Adrenal gland (tissue), 12 donors: Measurements from ENCODE around the gene SLC44A4. TPM values are rescaled to one million over a fixed set of nuclear protein-coding genes. Genes with fewer than 3 reads are reported as not detected.
"Not testable (repeated sequence)": the region's sequence is repeated elsewhere in the genome, so short reads cannot be mapped to it uniquely, and the experiment has no call there.

Experiments
- DNase-seq, 7 donors: peaks; one replicate each; pipeline ENCODE4 v3.0.0-alpha.2; 2019 to 2020
- H3K27ac ChIP-seq, 5 donors: fragments of 200-600 bp; sonication (generic) in 4 of 5; 1 replicate in 3 of 5; 2 replicates in 2 of 5; pipeline versions ENCODE4 v1.5.1 to v1.8.0; 2016 to 2020; ENCODE audit warnings: mild to moderate bottlenecking in 1 of 5
- H3K27me3 ChIP-seq: fragments of 200-600 bp; 2 replicates; pipeline ENCODE4 v1.8.0; 2021
- H3K36me3 ChIP-seq, 2 donors: fragments of 200-600 bp; replicated peaks in 1 of 2; 1 replicate in 1 of 2; 2 replicates in 1 of 2; pipeline versions ENCODE4 v1.5.1 to v1.8.0; 2018 to 2022
- H3K4me1 ChIP-seq, 2 donors: fragments of 200-600 bp; replicated peaks in 1 of 2; 1 replicate in 1 of 2; 2 replicates in 1 of 2; pipeline versions ENCODE4 v1.5.1 to v1.8.0; 2018 to 2021
- H3K4me3 ChIP-seq, 4 donors: fragments of 200-600 bp; sonication (generic) in 3 of 4; one replicate each; pipeline ENCODE4 v1.5.1; 2016 to 2018
- H3K9me3 ChIP-seq, 3 donors: fragments of 200-600 bp; sonication (generic) in 1 of 3; replicated peaks in 1 of 3; 1 replicate in 2 of 3; 2 replicates in 1 of 3; pipeline versions ENCODE4 v1.5.1 to v1.8.0; 2016 to 2021
- POLR2A ChIP-seq, 2 donors: fragments of 450-650 bp; IDR thresholded peaks; one replicate each; pipeline ENCODE4 v1.6.1; 2017; ENCODE audit warnings: antibody characterized with exemption in 2 of 2, mild to moderate bottlenecking in 2 of 2, moderate library complexity in 1 of 2
- WGBS, 4 donors: extraction: QIAGEN DNeasy Blood & Tissue Kit in 2 of 4; methylation state at CpG; one replicate each; pipeline versions ENCODE4 v1.1.5 to v1.1.7; 2013 to 2017; 5-methylcytosine and 5-hydroxymethylcytosine counted together
- intact Hi-C, 2 donors: fragments of 100-400 bp; cut with DNase I; formaldehyde crosslinking; loops; one replicate each; pipeline versions ENCODE4 v1.14.1 to v1.15.0; 2022 to 2023
- polyA plus RNA-seq, 3 donors: library from polyadenylated mRNA; stranded (reverse); fragments of 200-250 nt in 2 of 3; fragments of 350-450 nt in 1 of 3; fragmentation: Illumina TruSeq in 1 of 3; extraction: RNeasy Lipid Tissue Mini Kit (QIAGEN cat#74804) in 1 of 3; gene quantifications; one replicate each; pipeline ENCODE4 v1.2.3, GENCODE V29; 2013 to 2014
- total RNA-seq, 9 donors: library from RNA; depleted of rRNA in 4 of 9; stranded (reverse); fragments of >200 nt in 4 of 9; fragments of 120-200 nt in 1 of 9; fragmentation: NEBNext Ultra II Directional in 1 of 9; extraction: Animal tissue kit (Norgen Biotek cat#: 25700) in 1 of 9; gene quantifications; one replicate each; pipeline versions ENCODE4 v1.1.0 to v1.2.4, GENCODE V29; 2013 to 2023
- TF ChIP-seq, protein P1 (sequence below), 6 experiments: fragments of 450-650 bp in 4 of 6; fragments of 200-600 bp in 2 of 6; sonication (generic) in 1 of 6; IDR thresholded peaks; 1 replicate in 5 of 6; 2 replicates in 1 of 6; pipeline versions ENCODE4 v1.5.1 to v1.8.0; 2016 to 2021; ENCODE audit warnings: antibody characterized with exemption in 6 of 6, mild to moderate bottlenecking in 2 of 6, moderate library complexity in 1 of 6
- donor health status: healthy with polysubstance abuse.
- donor health status: Bipolar disorder and iron deficiency.
- donor health status: DM: yes; HTN: yes; CAD: no.
- donor health status: DM: no; HTN: no; CAD: no.
- donor health status: DM: no; HTN: no; CAD: no.
- donor health status: DM: yes; HTN: yes; CAD: no.

The SLC44A4 gene
- total and polyA plus RNA-seq, 12 donors = 1.2 to 30.1 (median 12.7) TPM

DNA sequence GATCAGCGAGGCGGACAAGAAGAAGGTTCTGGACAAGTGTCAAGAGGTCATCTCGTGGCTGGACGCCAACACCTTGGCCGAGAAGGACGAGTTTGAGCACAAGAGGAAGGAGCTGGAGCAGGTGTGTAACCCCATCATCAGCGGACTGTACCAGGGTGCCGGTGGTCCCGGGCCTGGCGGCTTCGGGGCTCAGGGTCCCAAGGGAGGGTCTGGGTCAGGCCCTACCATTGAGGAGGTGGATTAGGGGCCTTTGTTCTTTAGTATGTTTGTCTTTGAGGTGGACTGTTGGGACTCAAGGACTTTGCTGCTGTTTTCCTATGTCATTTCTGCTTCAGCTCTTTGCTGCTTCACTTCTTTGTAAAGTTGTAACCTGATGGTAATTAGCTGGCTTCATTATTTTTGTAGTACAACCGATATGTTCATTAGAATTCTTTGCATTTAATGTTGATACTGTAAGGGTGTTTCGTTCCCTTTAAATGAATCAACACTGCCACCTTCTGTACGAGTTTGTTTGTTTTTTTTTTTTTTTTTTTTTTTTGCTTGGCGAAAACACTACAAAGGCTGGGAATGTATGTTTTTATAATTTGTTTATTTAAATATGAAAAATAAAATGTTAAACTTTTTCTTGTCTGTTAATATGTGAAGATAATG lies 49.0 kb downstream of the SLC44A4 start:
- Histone ChIP-seq H3K27me3 (no peaks in the 10 kb centered on the region), H3K4me1 (peaks cover 6 to 27% of the 10 kb centered on the region in 2 donors), H3K36me3 (no peaks in the 10 kb centered on the region), H3K9me3 (no peaks in the 10 kb centered on the region), H3K4me3 (peak overlapping the region in 2 of 4 donors; percentile 43 to 80), H3K27ac (peak overlapping the region in 4 of 5 donors; percentile 60 to 96 (median 76))
- 0 to 2% (median 0%) methylated on average over 10 to 15 of the region's 15 CpGs for WGBS, 4 donors
- intact Hi-C loops = loop anchor here in 1 of 2 donors (10.0 kb wide), 1 partner anchor 145 kb away; the partner anchor contains the start of gene LY6G5C
- TF ChIP-seq, protein P1, sequence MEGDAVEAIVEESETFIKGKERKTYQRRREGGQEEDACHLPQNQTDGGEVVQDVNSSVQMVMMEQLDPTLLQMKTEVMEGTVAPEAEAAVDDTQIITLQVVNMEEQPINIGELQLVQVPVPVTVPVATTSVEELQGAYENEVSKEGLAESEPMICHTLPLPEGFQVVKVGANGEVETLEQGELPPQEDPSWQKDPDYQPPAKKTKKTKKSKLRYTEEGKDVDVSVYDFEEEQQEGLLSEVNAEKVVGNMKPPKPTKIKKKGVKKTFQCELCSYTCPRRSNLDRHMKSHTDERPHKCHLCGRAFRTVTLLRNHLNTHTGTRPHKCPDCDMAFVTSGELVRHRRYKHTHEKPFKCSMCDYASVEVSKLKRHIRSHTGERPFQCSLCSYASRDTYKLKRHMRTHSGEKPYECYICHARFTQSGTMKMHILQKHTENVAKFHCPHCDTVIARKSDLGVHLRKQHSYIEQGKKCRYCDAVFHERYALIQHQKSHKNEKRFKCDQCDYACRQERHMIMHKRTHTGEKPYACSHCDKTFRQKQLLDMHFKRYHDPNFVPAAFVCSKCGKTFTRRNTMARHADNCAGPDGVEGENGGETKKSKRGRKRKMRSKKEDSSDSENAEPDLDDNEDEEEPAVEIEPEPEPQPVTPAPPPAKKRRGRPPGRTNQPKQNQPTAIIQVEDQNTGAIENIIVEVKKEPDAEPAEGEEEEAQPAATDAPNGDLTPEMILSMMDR (IDR thresholded peaks at IDR 0.05) = peak; percentile 21 to 81 (median 40)
- TF ChIP-seq POLR2A (IDR thresholded peaks at IDR 0.05) = no peak
- DNase-seq = peak in 2 of 7 donors; percentile 46 to 70

- 0% methylated on average over 34 to 52 of the region's 56 CpGs for WGBS, 4 donors
- Histone ChIP-seq H3K4me3 (peak within 1 kb of the TSS in 2 of 4 donors; percentile 45 to 60), H3K9me3 (no peaks in the 10 kb centered on the region), H3K27ac (peak within 1 kb of the TSS; percentile 86 to 98 (median 88)), H3K36me3 (no peaks in the 10 kb centered on the region), H3K4me1 (peaks cover 6 to 36% of the 10 kb centered on the region in 2 donors), H3K27me3 (no peaks in the 10 kb centered on the region)
- intact Hi-C loops = no loop called here
- TF ChIP-seq, protein P1 (IDR thresholded peaks at IDR 0.05) = peak in 1 of 6 experiments; percentile 22
- TF ChIP-seq POLR2A (IDR thresholded peaks at IDR 0.05) = peak; percentile 100
- DNase-seq = peak; percentile 99 to 100 (median 100)
These were observed 51.3 kb downstream of the SLC44A4 start, which contains the start of gene HSPA1B for GRCh38 chr6:31827286-31828079. Gene HSPA1B (plus strand): TSS chr6:31827738. CDS start chr6:31827951, 213 bp downstream.

- H3K27ac ChIP-seq = peak overlapping the region; percentile 85 to 98 (median 88)
- TF ChIP-seq POLR2A (IDR thresholded peaks at IDR 0.05) = peak in 1 of 2 donors; percentile 36
- TF ChIP-seq, protein P1 (IDR thresholded peaks at IDR 0.05) = no peak
- H3K9me3 ChIP-seq = no peaks in the 10 kb centered on the region
- H3K36me3 ChIP-seq = no peaks in the 10 kb centered on the region
- DNase-seq = peak; percentile 75 to 90 (median 86)
- H3K4me1 ChIP-seq = peaks cover 6 to 38% of the 10 kb centered on the region in 2 donors
- intact Hi-C loops = no loop called here
- no peaks in the 10 kb centered on the region for H3K27me3 ChIP-seq
- 0 to 1% (median 1%) methylated on average over 13 of the region's 13 CpGs for WGBS, 4 donors
- peak overlapping the region in 2 of 4 donors; percentile 23 to 40 for H3K4me3 ChIP-seq
These were observed 52.0 kb downstream of the SLC44A4 start for GRCh38 chr6:31826793-31827285.

- TF ChIP-seq POLR2A (IDR thresholded peaks at IDR 0.05) = no peak
- TF ChIP-seq, protein P1 (IDR thresholded peaks at IDR 0.05) = no peak
- H3K27ac ChIP-seq = peak overlapping the region in 3 of 5 donors; percentile 88 to 98 (median 89)
These were observed 53.2 kb downstream of the SLC44A4 start for GRCh38 chr6:31825553-31825952.

GRCh38 chr6:31823592-31824196 lies 55.1 kb downstream of the SLC44A4 start:
- H3K27me3 ChIP-seq, H3K9me3 ChIP-seq, H3K4me3 ChIP-seq, H3K36me3 ChIP-seq, intact Hi-C loops, DNase-seq: not testable (repeated sequence)
- WGBS, 4 donors = 82 to 89% (median 88%) methylated on average over 9 of the region's 9 CpGs
- Histone ChIP-seq H3K4me1 (peaks cover 25 to 53% of the 10 kb centered on the region in 2 donors), H3K27ac (peak overlapping the region; percentile 58 to 100 (median 97))

More at GRCh38 chr6:31825553-31825952, 53.2 kb downstream of the SLC44A4 start:
- Histone ChIP-seq H3K4me3 (no peak overlapping the region), H3K4me1 (peaks cover 17 to 39% of the 10 kb centered on the region in 2 donors), H3K36me3 (no peaks in the 10 kb centered on the region), H3K27me3 (no peaks in the 10 kb centered on the region), H3K9me3 (no peaks in the 10 kb centered on the region)
- WGBS, 4 donors = 74 to 82% (median 76%) methylated on average over 4 of the region's 4 CpGs
- intact Hi-C loops = no loop called here
- DNase-seq = no peak
